CD4-positive, alpha-beta memory T cell (primary cell): ENCODE results near the gene MKRN3. TPM values are rescaled to one million over a fixed set of nuclear protein-coding genes. Genes with fewer than 3 reads are reported as not detected.

Source experiments
- CTCF ChIA-PET: fragments of 350-600 bp; sonication (Branson Sonifier 250); formaldehyde crosslinking; loops from one replicate; lab custom pipeline; 2021; ENCODE audit warnings: inconsistent platforms; ENCODE audit not compliant: partially characterized antibody; lab: Charles Lee
- POLR2A ChIA-PET: fragments of 350-600 bp; sonication (Branson Sonifier 250); formaldehyde crosslinking; loops from one replicate; lab custom pipeline; 2021; ENCODE audit not compliant: partially characterized antibody; lab: Charles Lee
- DNase-seq, 5 donors: peaks; one replicate each; pipeline versions ENCODE4 v3.0.0 to v3.0.0-alpha.2; 2020 to 2022; ENCODE audit warnings: mixed read lengths in 1 of 5
- H3K27ac ChIP-seq: one replicate; pipeline ENCODE4 v1.7.0; 2013; ENCODE audit warnings: low read depth, low read length
- H3K27me3 ChIP-seq: 2 replicates; pipeline ENCODE4 v1.7.0; 2013; ENCODE audit warnings: mild to moderate bottlenecking, low read length, moderate library complexity; ENCODE audit not compliant: insufficient read depth
- H3K36me3 ChIP-seq: 2 replicates; pipeline ENCODE4 v1.7.0; 2013; ENCODE audit warnings: mild to moderate bottlenecking, low read length, moderate library complexity; ENCODE audit not compliant: insufficient read depth
- H3K4me1 ChIP-seq: 2 replicates; pipeline ENCODE4 v1.7.0; 2013; ENCODE audit warnings: mild to moderate bottlenecking, low read length, moderate library complexity; ENCODE audit not compliant: insufficient read depth
- H3K4me3 ChIP-seq, 2 donors: one replicate each; pipeline ENCODE4 v1.7.0; 2013; ENCODE audit warnings: low read length in 2 of 2, mild to moderate bottlenecking in 1 of 2
- H3K9me3 ChIP-seq, 2 donors: one replicate each; pipeline ENCODE4 v1.7.0; 2013; ENCODE audit warnings: low read length in 2 of 2, control low read depth in 1 of 2; ENCODE audit not compliant: control insufficient read depth in 1 of 2
- H3K27ac Mint-ChIP-seq, 7 donors: one replicate each; pipeline ENCODE4 v1.8.0; 2020 to 2021; ENCODE audit warnings: mixed read lengths in 7 of 7, mild to moderate bottlenecking in 6 of 7, inconsistent platforms in 3 of 7, moderate library complexity in 3 of 7
- H3K27me3 Mint-ChIP-seq, 2 donors: one replicate each; pipeline ENCODE4 v1.8.0; 2020 to 2021; ENCODE audit warnings: mixed read lengths in 2 of 2
- H3K36me3 Mint-ChIP-seq, 2 donors: one replicate each; pipeline ENCODE4 v1.8.0; 2020 to 2021; ENCODE audit warnings: mixed read lengths in 2 of 2, inconsistent platforms in 1 of 2, mild to moderate bottlenecking in 1 of 2
- H3K4me1 Mint-ChIP-seq, 4 donors: one replicate each; pipeline ENCODE4 v1.8.0; 2020 to 2021; ENCODE audit warnings: mixed read lengths in 4 of 4, mild to moderate bottlenecking in 1 of 4
- H3K4me3 Mint-ChIP-seq, 8 donors: one replicate each; pipeline ENCODE4 v1.8.0; 2020 to 2021; ENCODE audit warnings: mixed read lengths in 8 of 8, mild to moderate bottlenecking in 7 of 8, moderate library complexity in 6 of 8, inconsistent platforms in 3 of 8
- H3K9me3 Mint-ChIP-seq, 8 donors: one replicate each; pipeline ENCODE4 v1.8.0; 2020 to 2021; ENCODE audit warnings: mixed read lengths in 8 of 8, mild to moderate bottlenecking in 5 of 8, inconsistent platforms in 3 of 8, moderate library complexity in 1 of 8
- intact Hi-C: fragments of 100-400 bp; cut with micrococcal nuclease; formaldehyde crosslinking; loops from one replicate; pipeline ENCODE4 v1.15.1; 2023
- polyA plus RNA-seq, 2 donors: library from polyadenylated mRNA; unstranded; fragments of 300-500 nt; fragmentation: Illumina TruSeq; gene quantifications; one replicate each; pipeline ENCODE4 v1.2.3, GENCODE V29; 2021
- total RNA-seq, 2 experiments: library from RNA; stranded (reverse); gene quantifications; one replicate each; pipeline ENCODE4 v1.2.3, GENCODE V29; 2021

The MKRN3 gene
- total RNA-seq, result 10 to 100 TPM in 1 of 2 experiments, 1 to 10 TPM in 1; 9.9 to 10.9 TPM
- polyA plus RNA-seq, result 1 to 10 TPM in 1 of 2 donors, under 1 TPM in 1; 0.64 to 2.6 TPM

GRCh38 chr15:23565395-23566070 is at the start of gene MKRN3:
TSS of gene MKRN3 (plus strand) at chr15:23565674. CDS start at chr15:23565783, 109 bp downstream.
- DNase-seq, result peak; percentile 24 to 69 (median 45)
- ChIA-PET POLR2A (interaction anchor here (1.0 kb wide), 1 partner anchor 526 kb away, joined by 5 read pairs; the partner anchor contains the start of gene TUBGCP5), CTCF (no interaction called here)
- Histone ChIP-seq H3K9me3 (no peaks in the 10 kb centered on the region), H3K27me3 (no peaks in the 10 kb centered on the region), H3K4me1 (no peaks in the 10 kb centered on the region), H3K4me3 (peak within 1 kb of the TSS; percentile 24 to 45), H3K27ac (peak within 1 kb of the TSS; percentile 60), H3K36me3 (no peaks in the 10 kb centered on the region)
- intact Hi-C loops, result no loop called here
- peaks cover 0 to 5% of the 10 kb centered on the region in 2 donors for H3K36me3 Mint-ChIP-seq
- H3K27me3 Mint-ChIP-seq, result peaks cover 0 to 8% of the 10 kb centered on the region in 2 donors
- H3K4me1 Mint-ChIP-seq, result peaks cover 0 to 14% (median 0%) of the 10 kb centered on the region in 4 donors
- peak within 1 kb of the TSS; percentile 64 to 94 (median 83) for H3K27ac Mint-ChIP-seq
- peaks cover 0 to 4% (median 0%) of the 10 kb centered on the region in 8 donors for H3K9me3 Mint-ChIP-seq
- H3K4me3 Mint-ChIP-seq, result peak within 1 kb of the TSS; percentile 60 to 94 (median 79)

- DNase-seq, result no peak
- POLR2A ChIA-PET, result no interaction called here
- intact Hi-C loops, result no loop called here
Measured at GRCh38 chr15:23516866-23517265, 48.6 kb upstream of the MKRN3 start.

GRCh38 chr15:23518104-23518503 is 47.4 kb upstream of the MKRN3 start:
- no peaks in the 10 kb centered on the region for H3K36me3 Mint-ChIP-seq
- Histone ChIP-seq H3K4me3 (no peak overlapping the region), H3K9me3 (no peaks in the 10 kb centered on the region), H3K4me1 (no peaks in the 10 kb centered on the region), H3K36me3 (no peaks in the 10 kb centered on the region), H3K27ac (no peak overlapping the region), H3K27me3 (no peaks in the 10 kb centered on the region)
- H3K9me3 Mint-ChIP-seq, result peaks cover 0 to 4% (median under 1%) of the 10 kb centered on the region in 8 donors
- no peak overlapping the region for H3K27ac Mint-ChIP-seq
- CTCF ChIA-PET, result no interaction called here
- no peak overlapping the region for H3K4me3 Mint-ChIP-seq
- POLR2A ChIA-PET, result no interaction called here
- no peak for DNase-seq
- H3K27me3 Mint-ChIP-seq, result no peaks in the 10 kb centered on the region
- no peaks in the 10 kb centered on the region for H3K4me1 Mint-ChIP-seq
- intact Hi-C loops, result no loop called here

More at GRCh38 chr15:23516866-23517265, 48.6 kb upstream of the MKRN3 start:
- no peaks in the 10 kb centered on the region for H3K36me3 ChIP-seq
- H3K4me1 Mint-ChIP-seq, result no peaks in the 10 kb centered on the region
- no peaks in the 10 kb centered on the region for H3K27me3 Mint-ChIP-seq
- H3K9me3 Mint-ChIP-seq, result peaks cover 0 to 4% (median under 1%) of the 10 kb centered on the region in 8 donors
- no peaks in the 10 kb centered on the region for H3K27me3 ChIP-seq
- CTCF ChIA-PET, result no interaction called here
- no peak overlapping the region for H3K27ac ChIP-seq
- no peak overlapping the region for H3K4me3 ChIP-seq
- no peak overlapping the region for H3K4me3 Mint-ChIP-seq
- no peaks in the 10 kb centered on the region for H3K4me1 ChIP-seq
- H3K27ac Mint-ChIP-seq, result no peak overlapping the region
- H3K36me3 Mint-ChIP-seq, result no peaks in the 10 kb centered on the region
- H3K9me3 ChIP-seq, result no peaks in the 10 kb centered on the region

- Mint-ChIP-seq H3K4me1 (no peaks in the 10 kb centered on the region), H3K27me3 (no peaks in the 10 kb centered on the region), H3K9me3 (peaks cover 0 to 4% (median 0%) of the 10 kb centered on the region in 8 donors), H3K4me3 (no peak overlapping the region), H3K36me3 (no peaks in the 10 kb centered on the region), H3K27ac (no peak overlapping the region)
- H3K4me1 ChIP-seq, result no peaks in the 10 kb centered on the region
- ChIA-PET POLR2A (no interaction called here), CTCF (no interaction called here)
- H3K27ac ChIP-seq, result no peak overlapping the region
- DNase-seq, result no peak
- no peak overlapping the region for H3K4me3 ChIP-seq
- H3K36me3 ChIP-seq, result no peaks in the 10 kb centered on the region
- intact Hi-C loops, result no loop called here
- H3K27me3 ChIP-seq, result no peaks in the 10 kb centered on the region
- no peaks in the 10 kb centered on the region for H3K9me3 ChIP-seq
Measured at GRCh38 chr15:23524816-23525215, 40.7 kb upstream of the MKRN3 start.

GRCh38 chr15:23529891-23530290 is 35.6 kb upstream of the MKRN3 start:
- ChIA-PET POLR2A (no interaction called here), CTCF (no interaction called here)
- no peak for DNase-seq
- H3K4me3 ChIP-seq, result no peak overlapping the region
- Mint-ChIP-seq H3K27me3 (peaks cover 3% of the 10 kb centered on the region in 2 donors), H3K27ac (no peak overlapping the region), H3K4me1 (no peaks in the 10 kb centered on the region), H3K9me3 (peaks cover 0 to 6% (median 2%) of the 10 kb centered on the region in 8 donors), H3K4me3 (no peak overlapping the region), H3K36me3 (no peaks in the 10 kb centered on the region)
- H3K4me1 ChIP-seq, result no peaks in the 10 kb centered on the region
- intact Hi-C loops, result no loop called here
- H3K36me3 ChIP-seq, result no peaks in the 10 kb centered on the region
- no peak overlapping the region for H3K27ac ChIP-seq
- no peaks in the 10 kb centered on the region for H3K9me3 ChIP-seq
- no peaks in the 10 kb centered on the region for H3K27me3 ChIP-seq

GRCh38 chr15:23532024-23532423 is 33.5 kb upstream of the MKRN3 start:
- no peak overlapping the region for H3K27ac ChIP-seq
- H3K4me1 Mint-ChIP-seq, result no peaks in the 10 kb centered on the region
- H3K4me3 Mint-ChIP-seq, result no peak overlapping the region
- H3K4me1 ChIP-seq, result no peaks in the 10 kb centered on the region
- H3K9me3 Mint-ChIP-seq, result peaks cover 0 to 7% (median 2%) of the 10 kb centered on the region in 8 donors
- no peak overlapping the region for H3K27ac Mint-ChIP-seq
- intact Hi-C loops, result no loop called here
- no peaks in the 10 kb centered on the region for H3K9me3 ChIP-seq
- POLR2A ChIA-PET, result no interaction called here
- H3K4me3 ChIP-seq, result no peak overlapping the region
- CTCF ChIA-PET, result no interaction called here
- H3K36me3 ChIP-seq, result no peaks in the 10 kb centered on the region
- peaks cover 3 to 5% of the 10 kb centered on the region in 2 donors for H3K27me3 Mint-ChIP-seq
- H3K36me3 Mint-ChIP-seq, result no peaks in the 10 kb centered on the region
- no peaks in the 10 kb centered on the region for H3K27me3 ChIP-seq
- DNase-seq, result no peak

- H3K27ac Mint-ChIP-seq, result no peak overlapping the region
- peaks cover 2 to 5% of the 10 kb centered on the region in 2 donors for H3K27me3 Mint-ChIP-seq
- H3K4me1 ChIP-seq, result no peaks in the 10 kb centered on the region
- no peak overlapping the region for H3K4me3 Mint-ChIP-seq
- intact Hi-C loops, result no loop called here
- no peak for DNase-seq
- ChIA-PET CTCF (no interaction called here), POLR2A (no interaction called here)
- H3K4me1 Mint-ChIP-seq, result no peaks in the 10 kb centered on the region
- H3K36me3 Mint-ChIP-seq, result no peaks in the 10 kb centered on the region
- no peak overlapping the region for H3K4me3 ChIP-seq
- H3K9me3 Mint-ChIP-seq, result peaks cover 0 to 7% (median under 1%) of the 10 kb centered on the region in 8 donors
- no peaks in the 10 kb centered on the region for H3K27me3 ChIP-seq
- H3K36me3 ChIP-seq, result no peaks in the 10 kb centered on the region
- H3K9me3 ChIP-seq, result no peaks in the 10 kb centered on the region
- H3K27ac ChIP-seq, result no peak overlapping the region
Measured at GRCh38 chr15:23536659-23537058, 28.8 kb upstream of the MKRN3 start.
